Osteoblast (primary cell): Measurements from ENCODE around the gene HSPA1L. TPM values are rescaled to one million over a fixed set of nuclear protein-coding genes. Genes with fewer than 3 reads are reported as not detected.

ENCODE experiments used
- DNase-seq: peaks from one replicate; pipeline ENCODE4 v3.0.0; 2011; ENCODE audit warnings: low spot score, mixed read lengths; ENCODE audit not compliant: insufficient read length; ENCODE audit errors: missing footprints
- H2AFZ ChIP-seq: 2 replicates; pipeline ENCODE4 v1.6.0; 2011; ENCODE audit warnings: mild to moderate bottlenecking, low read length
- H3K27ac ChIP-seq: 2 replicates; pipeline ENCODE4 v1.5.1; 2011; ENCODE audit warnings: mild to moderate bottlenecking, low read depth, low read length, moderate library complexity
- H3K27me3 ChIP-seq: 2 replicates; pipeline ENCODE4 v1.6.0; 2012; ENCODE audit warnings: mild to moderate bottlenecking, control low read depth, inconsistent platforms, low read length, moderate library complexity; ENCODE audit not compliant: insufficient read depth
- H3K36me3 ChIP-seq: 2 replicates; pipeline ENCODE4 v1.5.1; 2011; ENCODE audit warnings: mild to moderate bottlenecking, low read length, control low read depth, moderate library complexity; ENCODE audit not compliant: insufficient read depth
- H3K4me1 ChIP-seq: 2 replicates; pipeline ENCODE4 v1.5.1; 2011; ENCODE audit warnings: mild to moderate bottlenecking, low read length, control low read depth, moderate library complexity; ENCODE audit not compliant: insufficient read depth
- H3K4me2 ChIP-seq: 2 replicates; pipeline ENCODE4 v1.6.0; 2011; ENCODE audit warnings: mild to moderate bottlenecking, low read length; ENCODE audit not compliant: insufficient read depth
- H3K4me3 ChIP-seq: fragments of 200-600 bp; sonication (generic); 3 replicates; pipeline ENCODE4 v1.5.1; 2012; ENCODE audit warnings: mild to moderate bottlenecking, low read length, inconsistent platforms; ENCODE audit not compliant: insufficient read depth
- H3K79me2 ChIP-seq: 2 replicates; pipeline ENCODE4 v1.6.0; 2012; ENCODE audit warnings: mild to moderate bottlenecking, low read length, control low read depth, inconsistent platforms; ENCODE audit not compliant: insufficient read depth
- H3K9me3 ChIP-seq: 2 replicates; pipeline ENCODE4 v1.5.1; 2011; ENCODE audit warnings: low read depth, low read length, control low read depth
- H4K20me1 ChIP-seq: 2 replicates; pipeline ENCODE4 v1.6.0; 2012; ENCODE audit warnings: mild to moderate bottlenecking, low read length, control low read depth; ENCODE audit not compliant: insufficient read depth
- CTCF ChIP-seq: IDR thresholded peaks from 2 replicates; pipeline ENCODE4 v1.5.1; 2011; ENCODE audit warnings: mild to moderate bottlenecking, low read depth, low read length, moderate library complexity; ENCODE audit errors: extremely low read depth
- total RNA-seq: library from RNA; depleted of rRNA; stranded (reverse); fragments of >200 nt; gene quantifications from 2 replicates; pipeline ENCODE4 v1.2.3, GENCODE V29; 2012

The HSPA1L gene
- total RNA-seq, 1 donor: 0.72 TPM

- H2AFZ ChIP-seq: no peak overlapping the region
- DNase-seq: no peak
- peaks cover 9% of the 10 kb centered on the region for H3K4me1 ChIP-seq
- H3K27me3 ChIP-seq: no peaks in the 10 kb centered on the region
- no peaks in the 10 kb centered on the region for H3K9me3 ChIP-seq
- no peak overlapping the region for H3K4me3 ChIP-seq
- no peak overlapping the region for H3K4me2 ChIP-seq
- TF ChIP-seq CTCF: no peak
- no peaks in the 10 kb centered on the region for H4K20me1 ChIP-seq
- H3K79me2 ChIP-seq: peaks cover 27% of the 10 kb centered on the region
- H3K27ac ChIP-seq: no peak overlapping the region
- peaks cover 1% of the 10 kb centered on the region for H3K36me3 ChIP-seq
Observed at GRCh38 chr6:31797588-31797987, 17.5 kb downstream of the HSPA1L start.

GRCh38 chr6:31796993-31797385 is 18.1 kb downstream of the HSPA1L start:
- H3K27me3 ChIP-seq: no peaks in the 10 kb centered on the region
- H3K4me1 ChIP-seq: peaks cover 9% of the 10 kb centered on the region
- no peak overlapping the region for H2AFZ ChIP-seq
- H3K4me3 ChIP-seq: no peak overlapping the region
- H3K79me2 ChIP-seq: peaks cover 27% of the 10 kb centered on the region
- peaks cover 7% of the 10 kb centered on the region for H3K36me3 ChIP-seq
- H3K27ac ChIP-seq: no peak overlapping the region
- H4K20me1 ChIP-seq: no peaks in the 10 kb centered on the region
- no peak for DNase-seq
- no peak for TF ChIP-seq CTCF
- H3K9me3 ChIP-seq: no peaks in the 10 kb centered on the region
- H3K4me2 ChIP-seq: no peak overlapping the region

- no peaks in the 10 kb centered on the region for H3K27me3 ChIP-seq
- peak within 1 kb of the TSS; percentile 95 for H3K4me3 ChIP-seq
- no peaks in the 10 kb centered on the region for H4K20me1 ChIP-seq
- TF ChIP-seq CTCF: peak; percentile 56
- H2AFZ ChIP-seq: peak within 1 kb of the TSS; percentile 91
- peaks cover 31% of the 10 kb centered on the region for H3K79me2 ChIP-seq
- H3K36me3 ChIP-seq: peaks cover 17% of the 10 kb centered on the region
- peaks cover 9% of the 10 kb centered on the region for H3K4me1 ChIP-seq
- peak within 1 kb of the TSS; percentile 92 for H3K4me2 ChIP-seq
- peak; percentile 100 for DNase-seq
- peak within 1 kb of the TSS; percentile 92 for H3K27ac ChIP-seq
- no peaks in the 10 kb centered on the region for H3K9me3 ChIP-seq
Observed at GRCh38 chr6:31795616-31796298, 19.3 kb downstream of the HSPA1L start, which contains the start of gene VARS1. VARS1 (minus strand) TSS chr6:31795752; CDS start chr6:31795217, 535 bp downstream.

GRCh38 chr6:31794866-31795615 is 20.0 kb downstream of the HSPA1L start:
- Histone ChIP-seq H2AFZ (peak overlapping the region; percentile 91), H3K79me2 (peaks cover 31% of the 10 kb centered on the region), H3K27me3 (no peaks in the 10 kb centered on the region), H4K20me1 (no peaks in the 10 kb centered on the region), H3K4me1 (peaks cover 9% of the 10 kb centered on the region), H3K4me3 (peak overlapping the region; percentile 95), H3K36me3 (peaks cover 21% of the 10 kb centered on the region), H3K27ac (peak overlapping the region; percentile 92), H3K4me2 (peak overlapping the region; percentile 92), H3K9me3 (no peaks in the 10 kb centered on the region)
- DNase-seq: peak; percentile 89
- no peak for TF ChIP-seq CTCF
